Tibial nerve (tissue), 3 donors: Measurements from ENCODE around the gene NUDT13.

Source experiments
- CTCF ChIP-seq, 5 experiments: fragments of 200-600 bp in 3 of 5; fragments of 450-650 bp in 2 of 5; sonication (generic) in 3 of 5; IDR thresholded peaks; one replicate each; pipeline ENCODE4 v1.5.1; 2016 to 2019; ENCODE audit warnings: antibody characterized with exemption in 5 of 5, mild to moderate bottlenecking in 3 of 5, moderate library complexity in 2 of 5
- POLR2A ChIP-seq, 2 donors: fragments of 450-650 bp; IDR thresholded peaks; one replicate each; pipeline ENCODE4 v1.6.1; 2017; ENCODE audit warnings: antibody characterized with exemption in 2 of 2, mild to moderate bottlenecking in 2 of 2, moderate library complexity in 2 of 2

- TF ChIP-seq CTCF (IDR thresholded peaks at IDR 0.05) (no peak), POLR2A (IDR thresholded peaks at IDR 0.05) (no peak)
These were observed 13.0 kb upstream of the NUDT13 start for GRCh38 chr10:73097305-73097670.
